Coronary artery (tissue), 2 donors: ENCODE data around the gene ZC2HC1C.

ENCODE experiments used
- DNase-seq: peaks from one replicate; pipeline ENCODE4 v3.0.0-alpha.2; 2017; ENCODE audit warnings: low spot score
- H3K27ac ChIP-seq, 2 donors: fragments of 200-600 bp; sonication (generic); one replicate each; pipeline ENCODE4 v1.5.1; 2016 to 2019
- H3K4me3 ChIP-seq: fragments of 200-600 bp; sonication (generic); 2 replicates; pipeline ENCODE4 v1.5.1; 2016; ENCODE audit warnings: mild to moderate bottlenecking, moderate library complexity
- TF ChIP-seq, protein P1 (sequence below): fragments of 200-600 bp; sonication (generic); IDR thresholded peaks from one replicate; pipeline ENCODE4 v1.5.1; 2019; ENCODE audit warnings: antibody characterized with exemption

Gene ZC2HC1C

DNA sequence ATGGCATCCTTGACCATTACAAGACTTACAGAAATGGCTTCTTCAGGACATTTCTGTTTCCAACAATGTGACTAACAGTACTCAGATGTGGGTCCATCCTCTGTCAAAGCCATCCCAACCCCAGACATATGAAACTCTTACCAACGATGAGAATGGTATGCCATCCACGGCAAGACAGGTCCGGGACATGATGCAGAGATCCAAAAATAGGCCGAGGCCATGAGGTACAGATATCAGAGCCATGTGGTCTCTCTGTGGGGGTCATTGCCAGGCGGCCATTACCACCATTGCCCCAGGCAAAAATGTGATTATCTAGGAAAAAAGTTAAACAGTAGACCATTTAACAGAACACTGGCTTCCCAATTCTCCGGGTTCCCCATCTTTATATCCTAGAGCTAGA is 27.5 kb downstream of the ZC2HC1C start:
- DNase-seq = no peak
- TF ChIP-seq, protein P1, sequence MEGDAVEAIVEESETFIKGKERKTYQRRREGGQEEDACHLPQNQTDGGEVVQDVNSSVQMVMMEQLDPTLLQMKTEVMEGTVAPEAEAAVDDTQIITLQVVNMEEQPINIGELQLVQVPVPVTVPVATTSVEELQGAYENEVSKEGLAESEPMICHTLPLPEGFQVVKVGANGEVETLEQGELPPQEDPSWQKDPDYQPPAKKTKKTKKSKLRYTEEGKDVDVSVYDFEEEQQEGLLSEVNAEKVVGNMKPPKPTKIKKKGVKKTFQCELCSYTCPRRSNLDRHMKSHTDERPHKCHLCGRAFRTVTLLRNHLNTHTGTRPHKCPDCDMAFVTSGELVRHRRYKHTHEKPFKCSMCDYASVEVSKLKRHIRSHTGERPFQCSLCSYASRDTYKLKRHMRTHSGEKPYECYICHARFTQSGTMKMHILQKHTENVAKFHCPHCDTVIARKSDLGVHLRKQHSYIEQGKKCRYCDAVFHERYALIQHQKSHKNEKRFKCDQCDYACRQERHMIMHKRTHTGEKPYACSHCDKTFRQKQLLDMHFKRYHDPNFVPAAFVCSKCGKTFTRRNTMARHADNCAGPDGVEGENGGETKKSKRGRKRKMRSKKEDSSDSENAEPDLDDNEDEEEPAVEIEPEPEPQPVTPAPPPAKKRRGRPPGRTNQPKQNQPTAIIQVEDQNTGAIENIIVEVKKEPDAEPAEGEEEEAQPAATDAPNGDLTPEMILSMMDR = no peak
- Histone ChIP-seq H3K27ac (no peak overlapping the region), H3K4me3 (no peak overlapping the region)

DNA sequence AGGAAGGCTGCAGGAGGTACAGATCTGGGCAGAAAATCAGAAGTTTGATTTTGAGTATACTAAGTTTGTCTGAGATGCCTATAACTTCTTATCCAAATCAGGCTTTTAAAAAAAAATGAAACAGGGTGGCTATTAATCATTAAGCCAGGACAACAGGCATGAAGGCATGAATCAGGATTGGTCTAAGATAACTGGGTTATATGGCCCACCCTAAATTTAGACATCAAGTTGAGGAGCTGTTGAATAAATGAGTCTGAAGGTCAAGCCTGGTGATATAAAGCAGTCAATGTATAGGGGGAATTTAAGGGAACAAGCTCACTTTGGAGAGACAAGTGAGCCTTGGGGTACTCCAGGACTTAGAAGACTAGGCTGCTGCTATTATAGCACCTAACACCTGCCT is 28.8 kb downstream of the ZC2HC1C start:
- Histone ChIP-seq H3K4me3 (no peak overlapping the region), H3K27ac (no peak overlapping the region)
- DNase-seq = no peak
- TF ChIP-seq, protein P1 = no peak

DNA sequence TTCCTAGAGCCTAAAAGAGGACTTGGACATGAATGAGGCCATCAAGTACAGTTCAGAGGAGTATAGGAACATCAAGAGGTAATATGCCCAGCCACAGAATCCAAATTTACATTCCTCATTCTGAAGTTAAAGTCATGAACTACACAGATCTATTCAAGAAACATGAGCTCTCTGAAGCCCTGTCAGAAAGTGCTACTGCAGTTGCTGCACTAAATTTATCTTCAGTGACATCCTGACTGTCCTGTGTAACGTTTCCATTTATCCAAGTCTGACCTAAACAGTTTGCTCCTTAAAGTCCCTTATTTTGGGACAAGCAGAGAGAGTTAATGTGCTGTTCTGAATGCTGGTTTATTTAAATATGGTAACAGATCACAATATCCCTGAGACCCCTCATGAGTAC is 29.2 kb downstream of the ZC2HC1C start:
- no peak overlapping the region for H3K4me3 ChIP-seq
- DNase-seq = no peak
- TF ChIP-seq, protein P1 = no peak
- no peak overlapping the region for H3K27ac ChIP-seq

- TF ChIP-seq, protein P1 = no peak
- no peak overlapping the region for H3K27ac ChIP-seq
- H3K4me3 ChIP-seq = no peak overlapping the region
- no peak for DNase-seq
Measured at GRCh38 chr14:75101491-75101890, 32.0 kb downstream of the ZC2HC1C start.

GRCh38 chr14:75107186-75107585 is 37.7 kb downstream of the ZC2HC1C start:
- DNase-seq = no peak
- Histone ChIP-seq H3K4me3 (no peak overlapping the region), H3K27ac (no peak overlapping the region)
- TF ChIP-seq, protein P1 = no peak

DNA sequence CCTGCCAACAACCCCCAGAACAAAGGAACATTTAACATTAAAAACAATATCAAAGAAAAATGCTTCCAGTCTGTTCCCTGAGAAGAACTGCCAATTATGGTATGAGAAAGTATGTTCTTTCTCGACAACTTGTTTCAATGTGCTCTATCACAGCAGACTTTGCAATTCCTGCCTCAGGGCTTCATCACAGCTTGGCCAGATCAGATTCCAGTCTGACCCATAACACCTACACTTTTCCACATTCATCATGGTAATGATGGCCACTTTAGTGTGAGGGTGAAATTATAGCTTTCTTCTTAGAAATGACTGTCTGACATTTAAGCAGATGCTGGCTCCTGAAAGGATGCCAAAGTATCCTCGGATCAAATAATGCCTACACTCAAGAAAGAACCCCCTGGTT is 40.4 kb downstream of the ZC2HC1C start:
- TF ChIP-seq, protein P1 = no peak
- no peak for DNase-seq
- no peak overlapping the region for H3K27ac ChIP-seq
- H3K4me3 ChIP-seq = no peak overlapping the region

DNA sequence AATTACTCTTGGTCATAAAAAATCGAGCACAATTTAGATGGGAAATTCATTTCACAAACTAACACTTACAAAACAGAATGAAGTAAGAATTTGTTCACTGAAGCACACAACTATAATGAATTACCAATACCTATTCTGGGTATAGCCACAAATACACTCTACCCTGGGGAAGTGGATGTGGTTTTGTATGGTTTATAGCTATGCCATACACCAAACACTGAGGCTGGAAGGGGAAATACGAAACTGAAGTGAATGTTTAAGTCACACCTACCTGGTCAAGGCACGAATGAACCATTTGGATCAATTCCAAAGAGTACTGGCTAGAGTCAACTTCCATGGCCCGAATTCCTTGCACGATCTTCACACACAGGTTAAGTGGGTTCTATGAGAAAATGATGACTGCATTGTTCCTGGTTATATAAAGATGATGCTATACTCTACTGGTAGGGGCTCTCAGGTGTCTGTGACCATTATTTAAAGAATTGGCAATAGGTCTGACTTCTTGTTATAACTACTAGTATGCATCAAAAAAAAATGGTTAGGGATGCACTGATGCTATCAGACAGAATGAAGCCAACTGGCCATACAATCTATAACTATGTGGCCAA is 44.6 kb downstream of the ZC2HC1C start:
- no peak for DNase-seq
- Histone ChIP-seq H3K4me3 (no peak overlapping the region), H3K27ac (no peak overlapping the region)
- TF ChIP-seq, protein P1 = no peak
